Natural killer cell (primary cell): ENCODE measurements around the gene STX2. TPM values are rescaled to one million over a fixed set of nuclear protein-coding genes. Genes with fewer than 3 reads are reported as not detected.
A peak's percentile ranks its signal among the peaks of the same experiment; 100 is the strongest.
"Not testable (repeated sequence)": the region's sequence is repeated elsewhere in the genome, so short reads cannot be mapped to it uniquely, and the experiment has no call there.

ENCODE experiments used
- ATAC-seq, 3 donors: fragments of 150-1000 bp in 2 of 3; fragments of 200-7000 bp in 1 of 3; cut with Tn5 transposase; 1 replicate in 1 of 3; 2 replicates in 2 of 3; pipeline ENCODE4 v1.10.0; 2021; ENCODE audit warnings: mild to moderate bottlenecking in 2 of 3, moderate library complexity in 2 of 3
- DNase-seq, 2 donors: peaks; one replicate each; pipeline versions ENCODE4 v3.0.0 to v3.0.0-alpha.2; 2013 to 2021; ENCODE audit warnings: mixed read lengths in 1 of 2
- H3K27ac ChIP-seq: one replicate; pipeline ENCODE4 v1.5.1; 2013; ENCODE audit warnings: mild to moderate bottlenecking, low read length
- H3K27me3 ChIP-seq: one replicate; pipeline ENCODE4 v1.6.1; 2013; ENCODE audit warnings: low read length; ENCODE audit not compliant: control insufficient read depth, insufficient read depth
- H3K36me3 ChIP-seq: one replicate; pipeline ENCODE4 v1.6.1; 2013; ENCODE audit warnings: low read length; ENCODE audit not compliant: control insufficient read depth, insufficient read depth
- H3K4me1 ChIP-seq: one replicate; pipeline ENCODE4 v1.6.1; 2013; ENCODE audit warnings: low read length; ENCODE audit not compliant: control insufficient read depth, insufficient read depth
- H3K4me3 ChIP-seq: one replicate; pipeline ENCODE4 v1.5.1; 2013; ENCODE audit warnings: low read length
- H3K9me3 ChIP-seq: one replicate; pipeline ENCODE4 v1.6.1; 2013; ENCODE audit warnings: low read length; ENCODE audit not compliant: control insufficient read depth, insufficient read depth
- H3K27ac Mint-ChIP-seq, 2 donors: one replicate each; pipeline ENCODE4 v1.8.0; 2022; ENCODE audit warnings: mild to moderate bottlenecking in 2 of 2, mixed read lengths in 2 of 2, moderate library complexity in 1 of 2
- H3K27me3 Mint-ChIP-seq, 2 donors: one replicate each; pipeline ENCODE4 v1.8.0; 2022; ENCODE audit warnings: low read depth in 2 of 2, mixed read lengths in 2 of 2
- H3K36me3 Mint-ChIP-seq: one replicate; pipeline ENCODE4 v1.8.0; 2022; ENCODE audit warnings: mixed read lengths
- H3K4me1 Mint-ChIP-seq, 2 donors: one replicate each; pipeline ENCODE4 v1.8.0; 2022; ENCODE audit warnings: mixed read lengths in 2 of 2
- H3K4me3 Mint-ChIP-seq: one replicate; pipeline ENCODE4 v1.8.0; 2022; ENCODE audit warnings: mild to moderate bottlenecking, moderate library complexity, mixed read lengths
- H3K9me3 Mint-ChIP-seq, 2 donors: one replicate each; pipeline ENCODE4 v1.8.0; 2022; ENCODE audit warnings: mixed read lengths in 2 of 2
- CTCF ChIP-seq: fragments of 200-600 bp; IDR thresholded peaks from one replicate; pipeline ENCODE4 v1.8.0; 2022; ENCODE audit warnings: antibody characterized with exemption
- WGBS: methylation state at CpG from one replicate; pipeline ENCODE4 v1.1.7; 2013; ENCODE audit warnings: missing lambda C conversion rate; ENCODE audit not compliant: insufficient coverage; 5-methylcytosine and 5-hydroxymethylcytosine counted together
- intact Hi-C: fragments of 100-400 bp; cut with micrococcal nuclease; formaldehyde crosslinking; loops from one replicate; pipeline ENCODE4 v1.14.2; 2022
- total RNA-seq, 4 donors: library from RNA; stranded (reverse); fragments of 120-200 nt in 1 of 4; gene quantifications; one replicate each; pipeline versions ENCODE4 v1.2.3 to v1.2.4, GENCODE V29; 2013 to 2022

The STX2 gene
- total RNA-seq, result 10 to 100 TPM in 2 of 3 donors, 1 to 10 TPM in 1; 7.9 to 14.4 (median 14.1) TPM
- total RNA-seq (2013), result 16.8 TPM

- Mint-ChIP-seq H3K4me3 (peak within 1 kb of the TSS; percentile 84), H3K27ac (peak within 1 kb of the TSS in 1 of 2 donors; percentile 72), H3K27me3 (no peaks in the 10 kb centered on the region), H3K36me3 (no peaks in the 10 kb centered on the region), H3K4me1 (peaks cover 7 to 16% of the 10 kb centered on the region in 2 donors), H3K9me3 (no peaks in the 10 kb centered on the region)
- intact Hi-C loops, result loop anchor here (2.0 kb wide), 1 partner anchor 32 kb away; no protein-coding TSS in a partner anchor
- under 1% methylated on average over 79 of the region's 79 CpGs for WGBS
- no peak within 1 kb of the TSS for H3K27ac ChIP-seq
- H3K27me3 ChIP-seq, result no peaks in the 10 kb centered on the region
- H3K9me3 ChIP-seq, result no peaks in the 10 kb centered on the region
- no peaks in the 10 kb centered on the region for H3K36me3 ChIP-seq
- H3K4me1 ChIP-seq, result peaks cover 20% of the 10 kb centered on the region
- peak; percentile 81 to 93 for DNase-seq
- peak within 1 kb of the TSS; percentile 58 for H3K4me3 ChIP-seq
- no peak for TF ChIP-seq CTCF
- ATAC-seq, result peak; percentile 97
Measured at GRCh38 chr12:130838951-130839769, at the start of gene STX2. Gene STX2, minus strand, starts transcription at chr12:130839250. Its CDS starts 151 bp downstream, at chr12:130839099.

DNA sequence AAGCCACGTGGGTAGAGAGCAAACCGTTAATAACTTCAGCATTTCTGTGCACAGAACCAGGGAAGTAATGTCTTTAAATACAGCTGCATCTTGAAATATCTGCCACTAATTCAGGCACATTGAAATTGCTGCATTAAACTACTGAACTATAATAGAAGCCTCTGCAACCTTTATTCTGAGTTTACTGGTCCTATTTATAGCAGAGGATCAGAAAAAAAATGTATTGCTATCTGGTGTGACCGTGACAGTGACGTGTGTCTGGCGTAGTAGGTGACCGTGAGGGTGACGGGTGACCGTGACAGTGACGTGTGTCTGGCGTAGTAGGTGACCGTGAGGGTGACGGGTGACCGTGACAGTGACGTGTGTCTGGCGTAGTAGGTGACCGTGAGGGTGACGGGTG lies 48.1 kb upstream of the STX2 start:
- intact Hi-C loops, H3K4me3 ChIP-seq, H3K27ac Mint-ChIP-seq, H3K27me3 Mint-ChIP-seq, H3K36me3 Mint-ChIP-seq, H3K9me3 Mint-ChIP-seq, H3K4me1 ChIP-seq, DNase-seq, H3K36me3 ChIP-seq, H3K27ac ChIP-seq, ATAC-seq, H3K27me3 ChIP-seq, H3K4me3 Mint-ChIP-seq, H3K4me1 Mint-ChIP-seq, H3K9me3 ChIP-seq: not testable (repeated sequence)
- 89% methylated on average over 3 of the region's 17 CpGs for WGBS

DNA sequence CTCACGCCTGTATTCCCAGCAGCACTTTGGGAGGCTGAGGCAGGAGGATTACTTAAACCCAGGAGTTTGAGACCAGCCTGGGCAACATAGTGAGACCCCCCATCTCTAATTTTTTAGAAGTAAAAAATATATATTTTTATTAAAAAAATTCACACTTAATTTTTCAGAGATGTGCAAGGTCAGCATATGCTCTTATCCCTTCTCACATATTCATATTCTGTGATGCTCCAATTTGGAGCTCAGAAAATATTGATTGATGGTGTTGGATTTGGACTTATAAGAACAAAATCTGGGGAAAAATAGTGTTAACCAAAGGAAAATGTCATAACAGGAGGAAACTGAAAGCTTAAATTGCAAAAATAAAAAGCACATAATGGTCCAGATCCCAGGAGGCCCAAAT lies 42.5 kb upstream of the STX2 start:
- Histone ChIP-seq H3K4me1 (peaks cover 21% of the 10 kb centered on the region), H3K27ac (no peak overlapping the region), H3K4me3 (no peak overlapping the region), H3K36me3 (peaks cover 9% of the 10 kb centered on the region), H3K27me3 (no peaks in the 10 kb centered on the region), H3K9me3 (no peaks in the 10 kb centered on the region)
- TF ChIP-seq CTCF, result no peak
- DNase-seq (no peak), ATAC-seq (no peak)
- Mint-ChIP-seq H3K4me3 (no peak overlapping the region), H3K36me3 (peaks cover 7% of the 10 kb centered on the region), H3K27me3 (no peaks in the 10 kb centered on the region), H3K27ac (peak overlapping the region in 1 of 2 donors; percentile 83), H3K4me1 (peaks cover 22 to 33% of the 10 kb centered on the region in 2 donors), H3K9me3 (no peaks in the 10 kb centered on the region)
- 83% methylated on average over 1 of the region's 1 CpG for WGBS
- intact Hi-C loops, result no loop called here

DNA sequence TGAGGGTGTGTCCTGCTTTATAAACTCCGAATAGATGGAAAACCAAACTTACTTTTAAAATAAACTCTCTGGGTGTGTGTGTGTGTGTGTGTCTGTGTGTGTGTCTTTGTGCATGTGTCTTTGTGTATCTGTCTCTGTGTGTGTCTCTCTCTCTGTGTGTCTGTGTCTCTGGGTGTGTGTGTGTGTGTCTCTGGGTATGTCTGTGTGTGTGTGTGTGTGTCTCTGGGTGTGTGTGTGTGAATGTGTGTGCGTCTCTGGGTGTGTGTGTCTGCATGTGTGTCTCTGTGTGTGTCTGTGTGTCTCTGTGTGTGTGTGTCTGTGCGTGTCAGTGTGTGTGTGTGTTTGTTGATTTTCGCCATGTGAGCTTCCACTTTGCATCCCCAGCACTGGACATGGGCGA lies 42.0 kb upstream of the STX2 start:
- H3K27ac Mint-ChIP-seq, result peak overlapping the region; percentile 70 to 83
- no peak for ATAC-seq

More for the DNA sequence above, 42.0 kb upstream of the STX2 start:
- 81% methylated on average over 4 of the region's 5 CpGs for WGBS
- Histone ChIP-seq H3K27me3 (no peaks in the 10 kb centered on the region), H3K27ac (no peak overlapping the region), H3K9me3 (no peaks in the 10 kb centered on the region), H3K4me1 (peaks cover 21% of the 10 kb centered on the region), H3K36me3 (peaks cover 14% of the 10 kb centered on the region), H3K4me3 (no peak overlapping the region)
- Mint-ChIP-seq H3K27me3 (no peaks in the 10 kb centered on the region), H3K4me3 (peak overlapping the region; percentile 57), H3K4me1 (peaks cover 22 to 33% of the 10 kb centered on the region in 2 donors), H3K9me3 (no peaks in the 10 kb centered on the region), H3K36me3 (peaks cover 12% of the 10 kb centered on the region)
- no peak for TF ChIP-seq CTCF
- intact Hi-C loops, result no loop called here
- no peak for DNase-seq
